NCI-H446 (cell line): Measurements from ENCODE around the gene RAVER1.
"Not testable (repeated sequence)": the region's sequence is repeated elsewhere in the genome, so short reads cannot be mapped to it uniquely, and the experiment has no call there.

Experiments used
- DNase-seq, 2 experiments: peaks; one replicate each; lab custom pipeline; 2025; lab: John Stamatoyannopoulos, UW

The RAVER1 gene

GRCh38 chr19:10343495-10343894 is 10.2 kb upstream of the RAVER1 start:
- no peak for DNase-seq

GRCh38 chr19:10339977-10340376 is 6.6 kb upstream of the RAVER1 start:
- no peak for DNase-seq

GRCh38 chr19:10339380-10339960 is 6.1 kb upstream of the RAVER1 start, which contains the start of gene ICAM3:
ICAM3 (minus strand) TSS chr19:10339624; CDS start chr19:10339614, 10 bp downstream.
- DNase-seq = no peak

GRCh38 chr19:10338940-10339339 is 5.6 kb upstream of the RAVER1 start:
- no peak for DNase-seq

- DNase-seq = not testable (repeated sequence)
Observed at GRCh38 chr19:10336725-10337124, 3.4 kb upstream of the RAVER1 start.

GRCh38 chr19:10335352-10335985 is 2.1 kb upstream of the RAVER1 start:
- no peak for DNase-seq

GRCh38 chr19:10334588-10335351 is 1.4 kb upstream of the RAVER1 start:
- peak; percentile 29 to 70 for DNase-seq

- no peak for DNase-seq
Observed at GRCh38 chr19:10333758-10334587, 644 bp upstream of the RAVER1 start.

- no peak for DNase-seq
Observed at GRCh38 chr19:10332158-10332964, 968 bp downstream of the RAVER1 start.

GRCh38 chr19:10329555-10329954 is 3.8 kb downstream of the RAVER1 start:
- no peak for DNase-seq

GRCh38 chr19:10328558-10329429 is 4.5 kb downstream of the RAVER1 start:
- no peak for DNase-seq

- DNase-seq = no peak
Observed at GRCh38 chr19:10327793-10328192, 5.5 kb downstream of the RAVER1 start.

GRCh38 chr19:10325732-10326131 is 7.6 kb downstream of the RAVER1 start:
- DNase-seq = no peak

GRCh38 chr19:10321874-10322835 is 11.2 kb downstream of the RAVER1 start:
- no peak for DNase-seq

- no peak for DNase-seq
Observed at GRCh38 chr19:10321417-10321797, 11.9 kb downstream of the RAVER1 start.

GRCh38 chr19:10320602-10321416 is 12.5 kb downstream of the RAVER1 start:
- no peak for DNase-seq

- no peak for DNase-seq
Observed at GRCh38 chr19:10318807-10319682, 14.3 kb downstream of the RAVER1 start.
